GM23338 (cell line): ENCODE data around the gene PPM1E. TPM values are rescaled to one million over a fixed set of nuclear protein-coding genes. Genes with fewer than 3 reads are reported as not detected.

Experiments used
- ATAC-seq: fragments of 200-7000 bp; cut with Tn5 transposase; 3 replicates; pipeline ENCODE4 v1.9.1; 2020
- DNase-seq: peaks from one replicate; pipeline ENCODE4 v3.0.0-alpha.2; 2015; ENCODE audit warnings: low spot score
- H2AFZ ChIP-seq: fragments of 200-600 bp; sonication (generic); 2 replicates; pipeline ENCODE4 v1.8.0; 2016; ENCODE audit warnings: antibody characterized with exemption, mild to moderate bottlenecking, moderate library complexity
- H3F3A ChIP-seq: fragments of 200-600 bp; sonication (generic); replicated peaks from 2 replicates; pipeline ENCODE4 v1.8.0; 2017; ENCODE audit warnings: antibody characterized with exemption, mixed run types, low read depth
- H3K27ac ChIP-seq: fragments of 200-600 bp; sonication (generic); 2 replicates; pipeline ENCODE4 v1.6.1; 2016; ENCODE audit warnings: low read depth
- H3K27me3 ChIP-seq: fragments of 200-600 bp; sonication (generic); 2 replicates; pipeline ENCODE4 v1.8.0; 2016; ENCODE audit warnings: mild to moderate bottlenecking, mixed run types, moderate library complexity; ENCODE audit not compliant: insufficient read depth
- H3K36me3 ChIP-seq: fragments of 200-600 bp; sonication (generic); 2 replicates; pipeline ENCODE4 v1.8.0; 2016; ENCODE audit warnings: mild to moderate bottlenecking; ENCODE audit not compliant: insufficient read depth
- H3K4me1 ChIP-seq: fragments of 200-600 bp; sonication (generic); 2 replicates; pipeline ENCODE4 v1.8.0; 2016; ENCODE audit warnings: mild to moderate bottlenecking, moderate library complexity; ENCODE audit not compliant: insufficient read depth
- H3K4me2 ChIP-seq: fragments of 200-600 bp; sonication (generic); 2 replicates; pipeline ENCODE4 v1.7.1; 2017; ENCODE audit warnings: mixed run types
- H3K4me3 ChIP-seq: fragments of 200-600 bp; sonication (generic); 2 replicates; pipeline ENCODE4 v1.6.1; 2016; ENCODE audit warnings: mixed run types
- H3K79me2 ChIP-seq: fragments of 200-600 bp; sonication (generic); replicated peaks from 2 replicates; pipeline ENCODE4 v1.8.0; 2017; ENCODE audit warnings: mild to moderate bottlenecking; ENCODE audit not compliant: insufficient read depth
- H3K9me2 ChIP-seq: fragments of 200-600 bp; sonication (generic); 2 replicates; pipeline ENCODE4 v1.8.0; 2017; ENCODE audit not compliant: insufficient read depth
- H4K20me1 ChIP-seq: fragments of 200-600 bp; sonication (generic); replicated peaks from 2 replicates; pipeline ENCODE4 v1.8.0; 2017; ENCODE audit warnings: mild to moderate bottlenecking; ENCODE audit not compliant: insufficient read depth
- H3K27ac Mint-ChIP-seq: 2 replicates; pipeline ENCODE4 v1.8.0; 2020; ENCODE audit warnings: inconsistent platforms, mild to moderate bottlenecking, moderate library complexity, mixed read lengths
- H3K27me3 Mint-ChIP-seq: 3 replicates; pipeline ENCODE4 v1.8.0; 2022; ENCODE audit warnings: low read depth, mild to moderate bottlenecking, moderate library complexity, mixed read lengths, inconsistent platforms; ENCODE audit not compliant: insufficient read depth, poor library complexity
- H3K36me3 Mint-ChIP-seq: 3 replicates; pipeline ENCODE4 v1.8.0; 2021; ENCODE audit warnings: low read depth, mild to moderate bottlenecking, inconsistent platforms, moderate library complexity, mixed read lengths
- H3K4me1 Mint-ChIP-seq: 3 replicates; pipeline ENCODE4 v1.8.0; 2020; ENCODE audit warnings: mild to moderate bottlenecking, inconsistent platforms, mixed read lengths
- H3K4me3 Mint-ChIP-seq: 3 replicates; pipeline ENCODE4 v1.8.0; 2021; ENCODE audit warnings: moderate library complexity, mild to moderate bottlenecking, inconsistent platforms, mixed read lengths
- H3K9me3 Mint-ChIP-seq: 3 replicates; pipeline ENCODE4 v1.8.0; 2020; ENCODE audit warnings: moderate library complexity, mild to moderate bottlenecking, inconsistent platforms, mixed read lengths
- CTCF ChIP-seq, 2 experiments: fragments of 200-600 bp in 1 of 2; sonication (generic) in 1 of 2; conservative IDR thresholded peaks; 2 replicates each; pipeline versions ENCODE4 v1.5.1 to v1.6.1; 2016 to 2017; ENCODE audit warnings: antibody characterized with exemption in 2 of 2, low read depth in 2 of 2, mild to moderate bottlenecking in 2 of 2, moderate library complexity in 1 of 2
- ETS1 ChIP-seq: IDR thresholded peaks from 2 replicates; pipeline ENCODE4 v1.6.1; 2016; ENCODE audit warnings: antibody characterized with exemption
- EZH2 ChIP-seq: fragments of 200-600 bp; sonication (generic); IDR thresholded peaks from one replicate; pipeline ENCODE4 v1.8.0; 2017; ENCODE audit warnings: antibody characterized with exemption, mild to moderate bottlenecking, low read depth; ENCODE audit not compliant: unreplicated experiment
- JUNB ChIP-seq: IDR thresholded peaks from one replicate; pipeline ENCODE4 v1.6.1; 2016; ENCODE audit warnings: antibody characterized with exemption; ENCODE audit not compliant: unreplicated experiment
- NANOG ChIP-seq: IDR thresholded peaks from 2 replicates; pipeline ENCODE4 v1.6.1; 2016; ENCODE audit warnings: antibody characterized with exemption, borderline replicate concordance
- POLR2AphosphoS5 ChIP-seq: IDR thresholded peaks from 2 replicates; pipeline ENCODE4 v1.6.1; 2016; ENCODE audit warnings: antibody characterized with exemption, low read depth
- REST ChIP-seq: IDR thresholded peaks from one replicate; pipeline ENCODE4 v1.6.1; 2018; ENCODE audit warnings: antibody characterized with exemption; ENCODE audit not compliant: unreplicated experiment
- STAT1 ChIP-seq: IDR thresholded peaks from one replicate; pipeline ENCODE4 v1.6.1; 2016; ENCODE audit warnings: antibody characterized with exemption; ENCODE audit not compliant: unreplicated experiment
- ZNF331 ChIP-seq: fragments of 250-450 bp; sonication (Bioruptor Pico); IDR thresholded peaks from 2 replicates; pipeline ENCODE4 v1.5.0; 2020; ENCODE audit warnings: low read depth, mild to moderate bottlenecking, moderate library complexity
- polyA plus RNA-seq: library from polyadenylated mRNA; unstranded; fragments of >200 nt; fragmentation: Nextera tagmentation; extraction: Ambion mirVana; gene quantifications from 2 replicates; pipeline ENCODE4 v1.2.1, GENCODE V29; 2016
- total RNA-seq: library from RNA; depleted of rRNA; stranded (reverse); fragments of >200 nt; shearing (Covaris generic); gene quantifications from 2 replicates; pipeline ENCODE4 v1.2.3, GENCODE V29; 2014

PPM1E gene
- total and polyA plus RNA-seq, 2 experiments from 2014 or later: 2.1 to 13.8 TPM

- TF ChIP-seq REST (no peak), ETS1 (no peak), NANOG (no peak), CTCF (conservative IDR thresholded peaks at IDR 0.05; ENCODE audit: low read depth in 2 of 2) (no peak), POLR2AphosphoS5 (no peak), ZNF331 (CRISPR knock-in tag) (no peak), JUNB (no peak), STAT1 (no peak)
These were observed 33.0 kb upstream of the PPM1E start (continued) for GRCh38 chr17:58722696-58723095.

GRCh38 chr17:58728798-58729197 lies 26.9 kb upstream of the PPM1E start:
- Mint-ChIP-seq H3K4me3 (no peak overlapping the region), H3K27me3 (peaks cover 2% of the 10 kb centered on the region), H3K27ac (no peak overlapping the region), H3K4me1 (no peaks in the 10 kb centered on the region), H3K36me3 (no peaks in the 10 kb centered on the region), H3K9me3 (no peaks in the 10 kb centered on the region)
- Histone ChIP-seq H3F3A (no peaks in the 10 kb centered on the region), H4K20me1 (no peaks in the 10 kb centered on the region), H3K4me1 (no peaks in the 10 kb centered on the region), H3K4me2 (no peak overlapping the region), H3K4me3 (no peak overlapping the region), H2AFZ (no peak overlapping the region), H3K27me3 (no peaks in the 10 kb centered on the region), H3K27ac (no peak overlapping the region), H3K79me2 (no peaks in the 10 kb centered on the region), H3K9me2 (no peaks in the 10 kb centered on the region), H3K36me3 (no peaks in the 10 kb centered on the region)
- DNase-seq: no peak
- TF ChIP-seq EZH2 (no peak), ZNF331 (CRISPR knock-in tag) (no peak), CTCF (conservative IDR thresholded peaks at IDR 0.05; ENCODE audit: low read depth in 2 of 2) (no peak)
- no peak for ATAC-seq
